SU-DHL-6 (cell line): ENCODE results near the gene WDR11.
A peak's percentile ranks its signal among the peaks of the same experiment; 100 is the strongest.

ENCODE experiments used
- H2AFZ ChIP-seq: fragments of 200-600 bp; sonication (generic); 2 replicates; pipeline ENCODE4 v1.6.1; 2014; ENCODE audit warnings: low read depth, mild to moderate bottlenecking, moderate library complexity, mixed read lengths, antibody characterized with exemption, low read length; ENCODE audit not compliant: severe bottlenecking
- H3F3A ChIP-seq: fragments of 200-600 bp; shearing (Covaris generic); 2 replicates; pipeline ENCODE4 v1.6.0; 2016; ENCODE audit warnings: antibody characterized with exemption, mild to moderate bottlenecking; ENCODE audit not compliant: insufficient read depth
- H3K27ac ChIP-seq: fragments of 200-600 bp; sonication (generic); 2 replicates; pipeline ENCODE4 v1.5.1; 2016; ENCODE audit warnings: low read depth, mild to moderate bottlenecking, low read length, moderate library complexity, mixed read lengths
- H3K27me3 ChIP-seq: fragments of 200-600 bp; sonication (generic), shearing (Covaris generic); 2 replicates; pipeline ENCODE4 v1.6.0; 2014; ENCODE audit warnings: mild to moderate bottlenecking, low read length
- H3K36me3 ChIP-seq: fragments of 200-600 bp; sonication (generic); 2 replicates; pipeline ENCODE4 v1.6.1; 2014; ENCODE audit warnings: mild to moderate bottlenecking, low read length, mixed read lengths
- H3K4me2 ChIP-seq: fragments of 300-600, 200-600 bp; shearing (Covaris generic), sonication (generic); 2 replicates; pipeline ENCODE4 v1.6.0; 2014; ENCODE audit warnings: low read length, low read depth, mild to moderate bottlenecking; ENCODE audit not compliant: poor library complexity, severe bottlenecking
- H3K4me3 ChIP-seq: fragments of 200-600 bp; sonication (generic); 2 replicates; pipeline ENCODE4 v1.5.1; 2014; ENCODE audit warnings: antibody characterized with exemption, low read length, mild to moderate bottlenecking, mixed read lengths; ENCODE audit not compliant: insufficient read depth, poor library complexity, severe bottlenecking
- H3K79me2 ChIP-seq: fragments of 200-600 bp; sonication (generic); 2 replicates; pipeline ENCODE4 v1.6.1; 2014; ENCODE audit warnings: mild to moderate bottlenecking, low read length, moderate library complexity; ENCODE audit not compliant: insufficient read depth
- H3K9ac ChIP-seq: fragments of 200-600 bp; sonication (generic); 2 replicates; pipeline ENCODE4 v1.7.0; 2014; ENCODE audit warnings: mild to moderate bottlenecking, low read length
- H3K9me2 ChIP-seq: fragments of 200-600 bp; sonication (generic); replicated peaks from 2 replicates; pipeline ENCODE4 v1.6.1; 2014; ENCODE audit warnings: low read length; ENCODE audit not compliant: insufficient read depth
- H3K9me3 ChIP-seq: fragments of 200-600 bp; sonication (generic); 2 replicates; pipeline ENCODE4 v1.6.1; 2014; ENCODE audit warnings: low read length, mixed read lengths; ENCODE audit not compliant: insufficient read depth
- H4K20me1 ChIP-seq: fragments of 200-600 bp; sonication (generic); 2 replicates; pipeline ENCODE4 v1.6.1; 2014; ENCODE audit warnings: low read depth, mild to moderate bottlenecking, antibody characterized with exemption, low read length, moderate library complexity, mixed read lengths
- CTCF ChIP-seq: fragments of 200-600 bp; sonication (generic); IDR thresholded peaks from one replicate; pipeline ENCODE4 v1.5.1; 2017; ENCODE audit warnings: antibody characterized with exemption, mild to moderate bottlenecking, low read length, moderate library complexity; ENCODE audit not compliant: insufficient read depth, poor library complexity, severe bottlenecking
- EZH2phosphoT487 ChIP-seq: fragments of 200-600 bp; sonication (generic), shearing (Covaris generic); conservative IDR thresholded peaks from 2 replicates; pipeline ENCODE4 v1.6.1; 2018; ENCODE audit warnings: mild to moderate bottlenecking, antibody characterized with exemption, low read length, moderate library complexity, mixed read lengths

WDR11 gene

GRCh38 chr10:120948889-120949608, 97.9 kb downstream of the WDR11 start:
- no peak overlapping the region for H2AFZ ChIP-seq
- no peaks in the 10 kb centered on the region for H3K9me3 ChIP-seq
- no peaks in the 10 kb centered on the region for H3K9me2 ChIP-seq
- no peaks in the 10 kb centered on the region for H3F3A ChIP-seq
- no peaks in the 10 kb centered on the region for H3K36me3 ChIP-seq
- H3K4me3 ChIP-seq, result no peak overlapping the region
- H3K79me2 ChIP-seq, result no peaks in the 10 kb centered on the region
- TF ChIP-seq EZH2phosphoT487 (no peak), CTCF (peak; percentile 57)
- H3K9ac ChIP-seq, result no peak overlapping the region
- H3K27me3 ChIP-seq, result no peaks in the 10 kb centered on the region
- H3K27ac ChIP-seq, result no peak overlapping the region
- no peaks in the 10 kb centered on the region for H4K20me1 ChIP-seq
- H3K4me2 ChIP-seq, result peak overlapping the region; percentile 24

- H3K4me2 ChIP-seq, result no peak overlapping the region
- H3K27me3 ChIP-seq, result no peaks in the 10 kb centered on the region
- no peak overlapping the region for H3K9ac ChIP-seq
- H2AFZ ChIP-seq, result no peak overlapping the region
- no peaks in the 10 kb centered on the region for H3K36me3 ChIP-seq
- H4K20me1 ChIP-seq, result no peaks in the 10 kb centered on the region
- no peak overlapping the region for H3K27ac ChIP-seq
- H3K9me2 ChIP-seq, result no peaks in the 10 kb centered on the region
- no peak overlapping the region for H3K4me3 ChIP-seq
- H3F3A ChIP-seq, result no peaks in the 10 kb centered on the region
- TF ChIP-seq EZH2phosphoT487 (no peak), CTCF (no peak)
- H3K79me2 ChIP-seq, result no peaks in the 10 kb centered on the region
- no peaks in the 10 kb centered on the region for H3K9me3 ChIP-seq
Measured at GRCh38 chr10:120949609-120950031, 98.5 kb downstream of the WDR11 start.

GRCh38 chr10:120950051-120950561, 98.9 kb downstream of the WDR11 start:
- H3F3A ChIP-seq, result no peaks in the 10 kb centered on the region
- no peaks in the 10 kb centered on the region for H4K20me1 ChIP-seq
- no peak overlapping the region for H3K4me3 ChIP-seq
- no peak overlapping the region for H3K4me2 ChIP-seq
- no peak for TF ChIP-seq CTCF
- no peak for TF ChIP-seq EZH2phosphoT487
- no peak overlapping the region for H3K9ac ChIP-seq
- no peak overlapping the region for H3K27ac ChIP-seq
- H2AFZ ChIP-seq, result no peak overlapping the region
- no peaks in the 10 kb centered on the region for H3K79me2 ChIP-seq
- no peaks in the 10 kb centered on the region for H3K9me3 ChIP-seq
- H3K27me3 ChIP-seq, result no peaks in the 10 kb centered on the region
- H3K36me3 ChIP-seq, result no peaks in the 10 kb centered on the region
- no peaks in the 10 kb centered on the region for H3K9me2 ChIP-seq
